GM19099 (cell line): ENCODE data around the gene UQCC2.

Experiments used
- POLR2A ChIP-seq: IDR thresholded peaks from 3 replicates; pipeline ENCODE4 v1.6.1; 2011; ENCODE audit warnings: low read depth; ENCODE audit not compliant: insufficient read length; ENCODE audit errors: extremely low read depth

Gene UQCC2

DNA sequence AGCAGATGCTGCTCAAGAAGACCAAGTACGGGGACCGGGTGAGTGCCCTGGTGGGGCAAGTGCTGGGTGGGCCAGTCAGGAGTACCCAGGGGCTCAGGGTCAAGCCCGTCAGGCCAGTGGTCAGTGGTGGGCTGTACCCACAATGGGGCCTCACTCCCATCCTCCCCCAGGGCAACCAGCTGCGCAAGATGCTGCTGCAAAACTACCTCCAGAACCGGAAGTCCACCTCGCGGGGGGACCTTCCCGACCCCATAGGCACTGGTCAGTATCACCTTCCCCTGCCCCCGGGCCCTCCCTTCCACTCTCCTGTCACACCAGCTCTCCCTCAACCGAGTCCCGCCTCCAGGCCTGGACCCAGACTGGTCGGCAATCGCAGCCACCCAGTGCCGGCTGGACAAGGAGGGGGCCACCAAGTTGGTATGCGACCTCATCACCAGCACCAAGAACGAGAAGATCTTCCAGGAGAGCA is 27.0 kb downstream of the UQCC2 start:
- no peak for TF ChIP-seq POLR2A

DNA sequence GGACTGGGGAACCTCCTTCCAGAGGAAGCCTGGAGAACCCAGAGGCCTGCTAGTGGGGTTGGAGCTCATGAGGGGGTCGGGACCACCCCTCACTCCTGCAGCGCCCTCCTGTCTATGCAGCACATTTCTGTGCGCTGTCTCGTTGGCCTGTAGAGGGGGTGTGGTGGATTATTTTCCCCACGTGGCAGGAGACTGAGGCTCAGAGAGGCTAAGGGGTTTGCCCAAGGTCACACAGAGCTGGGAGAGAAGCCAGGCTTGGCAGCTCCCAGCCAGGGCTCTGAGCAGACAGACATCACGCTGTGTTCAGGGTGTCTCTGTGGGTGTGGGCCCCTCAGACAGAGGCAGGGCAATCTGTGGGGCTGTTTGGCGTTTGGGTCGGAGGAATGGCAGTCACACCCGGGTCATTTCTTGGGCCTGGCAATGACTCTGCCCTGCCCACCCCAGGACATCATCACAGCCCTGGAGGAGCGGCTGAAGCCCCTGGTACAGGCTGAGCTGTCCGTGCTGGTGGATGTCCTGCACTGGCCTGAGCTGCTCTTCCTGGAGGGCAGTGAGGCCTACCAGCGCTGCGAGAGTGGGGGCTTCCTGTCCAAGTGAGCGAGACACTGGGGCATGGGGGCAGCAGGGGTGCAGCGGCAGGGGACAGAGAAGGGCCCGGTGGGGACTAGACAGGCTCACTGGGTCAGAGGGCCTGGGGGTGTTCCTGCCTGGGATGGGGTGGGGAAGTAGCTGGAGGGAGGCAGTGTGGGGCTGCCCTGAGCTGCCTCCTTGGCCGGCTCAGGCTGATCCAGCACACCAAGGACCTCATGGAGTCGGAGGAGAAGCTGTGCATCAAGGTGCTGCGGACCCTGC is 27.7 kb downstream of the UQCC2 start:
- TF ChIP-seq POLR2A = no peak

DNA sequence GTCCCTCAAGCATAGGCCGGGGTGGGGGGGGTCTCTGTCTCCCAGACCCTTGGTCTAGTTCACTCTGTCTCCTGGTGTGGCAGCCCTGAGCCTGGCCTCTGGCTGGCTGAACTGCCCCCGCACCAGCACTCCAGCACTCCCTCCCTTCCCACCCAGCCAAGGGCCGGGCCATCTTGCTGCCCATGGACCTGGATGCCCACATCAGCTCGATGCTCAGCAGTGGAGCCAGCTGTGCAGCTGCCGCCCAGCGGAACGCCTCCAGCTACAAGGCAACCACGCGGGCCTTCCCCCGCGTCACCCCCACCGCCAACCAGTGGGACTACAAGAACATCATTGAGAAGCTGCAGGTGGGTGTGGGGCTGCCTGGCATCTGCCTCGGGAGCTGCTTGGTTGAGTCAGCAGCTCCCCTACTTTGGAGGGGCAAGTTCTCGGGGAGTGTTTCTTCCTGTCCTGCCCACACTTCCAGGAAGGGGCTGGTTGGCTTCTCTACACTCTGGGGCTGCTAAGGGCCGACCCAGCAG is 28.4 kb downstream of the UQCC2 start:
- no peak for TF ChIP-seq POLR2A

GRCh38 chr6:33682341-33682740 is 29.2 kb downstream of the UQCC2 start:
- TF ChIP-seq POLR2A = no peak

DNA sequence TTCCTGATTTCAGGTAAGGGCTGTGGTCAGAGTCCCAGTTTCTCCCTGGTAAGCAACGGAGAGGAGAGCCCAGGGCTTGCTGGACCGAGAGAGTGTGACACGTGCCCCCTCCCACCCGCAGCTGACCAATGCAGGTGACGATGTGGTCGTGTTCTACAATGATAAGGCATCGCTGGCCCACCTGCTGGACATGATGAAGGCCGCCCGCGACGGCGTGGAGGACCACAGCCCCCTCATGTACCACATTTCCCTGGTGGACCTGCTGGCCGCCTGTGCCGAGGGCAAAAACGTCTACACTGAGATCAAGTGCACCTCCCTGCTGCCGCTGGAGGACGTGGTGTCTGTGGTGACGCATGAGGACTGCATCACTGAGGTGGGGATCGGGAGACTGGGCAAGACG is 31.7 kb downstream of the UQCC2 start:
- TF ChIP-seq POLR2A = no peak

DNA sequence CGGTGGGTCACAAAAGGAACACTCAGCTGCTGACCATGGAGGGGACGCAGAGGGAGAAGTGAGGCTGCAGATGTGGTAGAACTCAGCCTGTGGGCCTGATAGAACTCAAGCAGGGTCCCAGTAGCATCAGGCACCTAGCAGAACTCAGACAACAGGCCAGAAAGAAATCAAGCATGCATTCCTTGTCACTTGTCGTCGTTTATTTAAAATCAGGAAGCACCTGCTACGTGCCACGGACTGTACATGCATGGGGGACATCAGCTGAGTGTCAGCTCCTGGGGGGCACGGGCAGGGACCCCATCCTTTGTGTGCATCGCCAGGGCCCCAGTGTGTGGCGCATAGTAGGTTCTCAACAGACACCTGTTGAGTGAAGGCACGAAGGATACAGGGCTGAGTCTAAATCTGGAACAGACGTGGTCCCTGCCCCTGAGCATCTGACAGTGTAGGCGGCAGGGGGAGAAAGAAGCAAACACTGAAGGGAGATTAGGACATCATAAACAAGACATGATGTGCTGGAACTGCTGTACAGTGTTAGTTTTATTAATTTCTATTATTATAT is 32.5 kb downstream of the UQCC2 start:
- TF ChIP-seq POLR2A = no peak

- TF ChIP-seq POLR2A = no peak
Measured at GRCh38 chr6:33678233-33678931, 33.1 kb downstream of the UQCC2 start.

GRCh38 chr6:33677689-33678088 is 33.8 kb downstream of the UQCC2 start:
- no peak for TF ChIP-seq POLR2A

GRCh38 chr6:33677143-33677660 is 34.3 kb downstream of the UQCC2 start:
- no peak for TF ChIP-seq POLR2A

GRCh38 chr6:33676416-33677142 is 34.9 kb downstream of the UQCC2 start:
- TF ChIP-seq POLR2A = no peak

- no peak for TF ChIP-seq POLR2A
Measured at GRCh38 chr6:33675968-33676367, 35.5 kb downstream of the UQCC2 start.

DNA sequence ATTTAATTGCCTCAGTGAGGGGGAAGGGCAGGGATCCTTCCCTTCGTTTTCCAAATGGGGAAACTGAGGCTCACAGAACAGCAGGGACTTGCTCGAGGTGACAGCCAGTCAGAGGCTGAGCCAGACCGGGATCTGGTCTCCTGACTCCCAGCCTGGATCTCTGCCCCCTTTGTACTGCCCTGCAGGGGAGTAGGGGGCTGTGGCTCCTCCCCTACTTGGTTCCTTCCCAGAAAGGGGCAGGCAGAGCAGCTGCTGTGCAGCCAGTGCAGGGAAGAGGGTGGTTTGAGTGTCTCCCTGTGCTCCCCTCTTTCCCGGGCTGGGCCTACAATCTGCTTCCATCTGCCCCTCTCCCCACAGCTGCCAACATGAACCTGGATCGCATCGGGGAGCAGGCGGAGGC is 37.6 kb downstream of the UQCC2 start:
- TF ChIP-seq POLR2A = no peak

- no peak for TF ChIP-seq POLR2A
Measured at GRCh38 chr6:33672808-33673207, 38.7 kb downstream of the UQCC2 start.

GRCh38 chr6:33671744-33672072 is 39.8 kb downstream of the UQCC2 start:
- TF ChIP-seq POLR2A = no peak
